Neural progenitor cell (in vitro differentiated cells): Measurements from ENCODE around the gene MAD1L1.

Source experiments
- CTCF ChIP-seq: fragments of 200-600 bp; sonication (generic); IDR thresholded peaks from 2 replicates; pipeline ENCODE4 v1.5.1; 2017; ENCODE audit warnings: antibody characterized with exemption, mild to moderate bottlenecking
- EZH2 ChIP-seq: fragments of 200-600 bp; sonication (generic); IDR thresholded peaks from 2 replicates; pipeline ENCODE4 v1.6.1; 2017; ENCODE audit warnings: antibody characterized with exemption, mild to moderate bottlenecking, moderate library complexity
- EZH2phosphoT487 ChIP-seq: fragments of 200-600 bp; sonication (generic); IDR thresholded peaks from 2 replicates; pipeline ENCODE4 v1.6.1; 2017; ENCODE audit warnings: antibody characterized with exemption

GRCh38 chr7:1914321-1914720 is 318.4 kb downstream of the MAD1L1 start:
- TF ChIP-seq CTCF (no peak), EZH2 (no peak), EZH2phosphoT487 (no peak)
